GM21528 (cell line): ENCODE measurements around the gene CALM1.
"Not testable (repeated sequence)": the region's sequence is repeated elsewhere in the genome, so short reads cannot be mapped to it uniquely, and the experiment has no call there.

Experiments
- ATAC-seq: cut with Tn5 transposase; IDR thresholded peaks from one replicate; pipeline ENCODE4 v1.9.1; 2021; ENCODE audit warnings: mild to moderate bottlenecking, moderate library complexity; ENCODE audit not compliant: unreplicated experiment, low FRiP score

CALM1 gene

DNA sequence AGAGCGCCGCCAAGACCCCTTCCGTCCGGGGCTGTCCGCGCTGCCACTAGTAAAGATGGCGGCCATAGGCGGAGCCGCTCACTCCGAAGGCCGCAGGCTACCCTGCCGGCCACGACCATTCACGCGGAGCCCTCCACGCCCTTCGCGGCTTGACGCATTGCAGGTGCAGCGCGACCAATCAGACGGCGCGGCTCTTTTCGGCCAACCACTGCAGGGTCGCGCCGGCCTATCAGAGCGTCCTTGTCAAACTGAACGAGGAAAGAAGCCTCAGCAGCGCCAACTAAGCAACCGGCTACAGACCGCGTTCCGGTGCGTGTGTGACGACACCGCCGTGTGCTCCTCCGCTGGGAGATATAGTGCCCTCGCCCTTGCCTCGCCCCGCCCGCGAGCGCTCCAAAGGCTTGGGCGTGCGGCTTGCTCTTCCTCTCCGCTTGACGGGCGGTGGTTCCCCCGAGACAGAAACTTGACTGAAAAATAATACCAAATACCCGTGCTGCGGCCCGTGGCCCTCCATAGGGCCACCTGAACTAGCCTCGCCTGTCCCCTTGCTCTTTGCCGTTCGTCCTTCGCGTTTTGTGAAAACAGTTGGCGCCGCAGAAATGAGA is 13.6 kb upstream of the CALM1 start:
- ATAC-seq: peak; percentile 94

GRCh38 chr14:90383731-90384542 is 12.9 kb upstream of the CALM1 start:
- ATAC-seq: peak; percentile 11

- ATAC-seq: no peak
Observed at GRCh38 chr14:90384543-90384911, 12.3 kb upstream of the CALM1 start.

DNA sequence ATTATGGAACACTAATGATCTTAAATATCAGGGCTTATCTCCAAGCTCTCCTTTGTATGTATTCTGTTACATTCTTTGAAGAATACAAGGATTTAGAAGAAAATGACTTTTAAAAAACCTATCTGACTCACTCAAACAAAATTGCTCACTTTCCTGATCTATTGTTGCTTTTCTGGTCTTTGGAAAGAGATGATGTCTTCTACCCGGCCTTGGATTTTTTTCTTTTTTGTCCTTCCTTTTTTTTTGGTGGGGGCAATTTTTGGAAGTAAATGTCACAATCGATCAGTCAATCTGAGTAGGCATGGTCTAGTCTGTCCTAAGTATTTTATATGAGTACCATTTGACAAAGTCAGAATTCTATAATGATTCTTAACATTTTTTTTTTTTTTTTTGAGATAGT is 10.5 kb upstream of the CALM1 start:
- ATAC-seq: no peak

DNA sequence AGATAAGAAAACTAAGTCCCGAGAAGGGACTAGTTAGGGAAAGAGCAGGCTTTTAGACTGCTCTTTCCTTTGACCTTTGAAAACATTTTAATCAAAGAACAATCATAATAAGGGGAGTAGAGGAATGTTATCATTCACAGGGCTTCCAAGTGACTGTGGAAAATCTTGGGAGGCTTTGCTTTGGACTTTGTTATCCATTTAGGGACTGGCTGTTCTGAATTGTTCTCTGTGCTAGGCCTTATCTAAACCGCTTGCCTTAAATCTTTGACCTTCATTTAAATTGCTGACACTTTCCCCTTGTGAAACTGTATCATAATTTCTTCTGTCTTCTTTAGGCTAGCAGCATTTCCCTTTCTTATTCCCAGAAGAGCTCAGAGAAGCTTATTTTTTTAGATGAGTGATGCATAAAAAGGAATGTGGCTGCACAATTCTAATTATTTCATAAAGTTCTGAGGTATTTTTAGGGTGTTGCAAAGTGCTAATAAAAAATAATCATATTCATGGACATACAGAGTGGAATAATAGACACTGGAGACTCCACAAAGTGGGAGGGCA is 9.5 kb upstream of the CALM1 start:
- no peak for ATAC-seq

DNA sequence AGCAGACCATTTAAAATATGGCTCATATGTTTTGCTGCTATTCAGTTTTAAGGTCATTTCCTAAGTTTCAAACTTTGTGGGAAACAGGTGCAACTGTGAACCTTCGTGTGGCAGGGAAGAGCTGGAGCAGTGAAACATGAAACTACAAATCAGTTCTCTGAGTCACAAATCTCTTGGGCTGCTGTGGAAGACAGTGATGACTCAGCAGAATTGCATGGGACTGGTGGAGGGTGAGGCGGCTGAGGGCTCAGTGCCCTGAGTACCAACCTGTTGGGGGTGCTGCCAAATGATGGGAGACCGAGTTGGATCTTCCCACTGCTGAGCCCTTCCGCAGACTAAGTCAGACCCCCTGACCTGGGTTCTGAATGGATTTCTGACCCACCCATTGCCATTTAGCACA is 8.4 kb upstream of the CALM1 start:
- ATAC-seq: no peak

- ATAC-seq: no peak
Observed at GRCh38 chr14:90388982-90389381, 7.8 kb upstream of the CALM1 start.

DNA sequence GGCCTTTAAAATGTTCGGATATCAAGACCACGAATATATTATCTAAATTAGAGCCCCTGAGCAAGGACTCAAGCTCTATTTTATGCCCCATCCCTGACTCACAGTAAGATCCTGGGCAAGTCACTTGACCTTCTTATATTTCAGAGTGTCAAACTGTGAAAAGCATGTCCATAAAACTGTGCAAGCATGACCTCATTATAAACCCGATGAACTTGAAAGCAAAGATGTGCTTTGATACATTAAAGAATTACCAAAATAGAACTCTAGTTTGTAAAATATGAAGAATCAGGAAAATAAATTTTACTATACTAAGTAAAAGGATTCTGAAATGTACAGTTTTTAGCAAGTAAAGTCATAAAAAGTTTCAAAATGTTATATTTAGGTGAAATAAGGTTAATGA is 2.9 kb upstream of the CALM1 start:
- no peak for ATAC-seq

DNA sequence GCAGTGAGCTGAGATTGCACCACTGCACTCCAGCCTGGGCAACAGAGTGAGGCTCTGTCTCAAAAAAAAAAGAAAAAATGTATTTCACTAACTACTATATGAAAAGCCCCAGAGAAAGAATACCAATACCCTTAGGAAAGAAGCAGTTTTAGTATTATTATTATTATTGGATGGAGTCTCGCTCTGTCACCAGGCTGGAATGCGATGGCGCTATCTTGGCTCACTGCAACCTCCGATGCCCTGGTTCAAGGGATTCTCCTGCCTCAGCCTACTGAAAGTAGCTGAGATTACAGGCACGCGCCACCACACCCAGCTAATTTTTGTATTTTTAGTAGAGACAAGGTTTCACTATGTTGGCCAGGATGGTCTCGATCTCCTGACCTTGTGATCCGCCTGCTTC is 2.0 kb upstream of the CALM1 start:
- not testable (repeated sequence) for ATAC-seq

DNA sequence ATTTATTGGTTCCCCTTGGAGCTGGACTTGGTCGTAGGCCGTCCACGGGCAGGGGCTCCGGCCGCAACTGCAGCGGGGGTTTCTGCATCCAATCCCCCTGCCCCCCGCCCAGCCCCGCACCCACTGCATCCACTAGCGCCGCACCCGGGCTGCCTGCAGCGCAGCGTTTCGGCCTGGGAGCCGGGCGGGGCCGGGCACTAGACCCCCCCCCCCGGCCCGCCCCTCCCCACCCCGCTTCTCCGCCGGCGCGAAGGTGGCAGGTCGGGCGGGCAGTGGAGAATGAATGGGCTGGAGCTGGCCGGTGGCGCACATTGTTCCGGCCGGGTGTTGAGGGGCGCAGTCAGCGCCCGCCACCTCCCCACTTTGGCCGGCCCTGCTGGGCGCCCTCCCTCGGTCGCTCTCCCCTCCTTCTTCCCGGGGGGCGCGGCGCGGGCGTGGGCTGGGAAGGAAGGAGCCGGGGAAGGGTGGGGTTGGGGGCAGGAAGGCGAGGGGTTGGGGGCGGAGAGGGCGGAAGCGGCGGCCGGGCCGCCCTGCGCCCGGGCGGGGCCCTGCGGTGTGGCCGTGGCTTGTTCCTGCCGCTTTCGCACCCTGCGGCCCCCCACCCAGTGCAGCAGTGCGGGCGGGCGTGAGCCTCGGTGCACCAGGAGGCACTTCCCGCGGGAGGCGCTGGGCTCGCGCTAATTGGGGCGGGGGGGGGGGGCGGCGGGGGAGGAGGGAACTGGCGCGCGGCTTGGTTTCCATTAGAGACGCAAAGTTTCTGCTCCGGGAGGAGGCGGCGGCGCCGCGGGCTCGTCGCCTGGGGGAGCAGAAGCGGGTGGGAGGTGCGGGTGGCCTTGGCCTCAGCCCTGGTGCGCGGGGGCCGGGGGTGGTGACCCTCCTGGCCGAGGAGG is 841 bp downstream of the CALM1 start:
- peak; percentile 36 for ATAC-seq

GRCh38 chr14:90398315-90398839 is 1.5 kb downstream of the CALM1 start:
- ATAC-seq: peak; percentile 17

GRCh38 chr14:90398841-90399540 is 2.2 kb downstream of the CALM1 start:
- no peak for ATAC-seq

- peak; percentile 49 for ATAC-seq
Observed at GRCh38 chr14:90399541-90400444, 3.0 kb downstream of the CALM1 start.

GRCh38 chr14:90400904-90401561 is 4.2 kb downstream of the CALM1 start:
- no peak for ATAC-seq

GRCh38 chr14:90402016-90402415 is 5.2 kb downstream of the CALM1 start:
- ATAC-seq: no peak

DNA sequence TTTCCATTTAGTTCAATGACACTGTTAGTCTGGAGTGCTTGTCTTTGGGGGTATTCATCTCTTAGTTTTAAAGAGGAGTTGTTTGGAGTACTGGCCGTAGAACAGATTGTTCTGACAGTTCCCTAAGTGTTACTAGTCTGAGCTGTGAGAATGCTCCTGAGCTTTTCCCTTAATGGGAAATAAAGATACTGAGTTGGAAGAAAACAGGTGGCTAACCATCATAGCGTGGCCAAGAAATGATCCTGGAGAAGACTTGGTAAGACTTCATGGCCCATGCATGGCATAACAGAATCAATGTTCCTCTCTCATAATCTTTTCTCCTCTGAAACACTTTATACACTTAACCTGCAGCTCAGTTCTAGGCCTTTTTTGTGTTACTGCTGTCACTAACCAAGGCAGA is 6.2 kb downstream of the CALM1 start:
- ATAC-seq: no peak

DNA sequence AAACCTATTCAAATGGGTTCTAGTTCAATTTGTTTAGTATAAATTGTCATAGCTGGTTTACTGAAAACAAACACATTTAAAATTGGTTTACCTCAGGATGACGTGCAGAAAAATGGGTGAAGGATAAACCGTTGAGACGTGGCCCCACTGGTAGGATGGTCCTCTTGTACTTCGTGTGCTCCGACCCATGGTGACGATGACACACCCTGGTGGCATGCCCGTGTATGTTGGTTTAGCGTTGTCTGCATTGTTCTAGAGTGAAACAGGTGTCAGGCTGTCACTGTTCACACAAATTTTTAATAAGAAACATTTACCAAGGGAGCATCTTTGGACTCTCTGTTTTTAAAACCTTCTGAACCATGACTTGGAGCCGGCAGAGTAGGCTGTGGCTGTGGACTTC is 8.3 kb downstream of the CALM1 start:
- no peak for ATAC-seq

DNA sequence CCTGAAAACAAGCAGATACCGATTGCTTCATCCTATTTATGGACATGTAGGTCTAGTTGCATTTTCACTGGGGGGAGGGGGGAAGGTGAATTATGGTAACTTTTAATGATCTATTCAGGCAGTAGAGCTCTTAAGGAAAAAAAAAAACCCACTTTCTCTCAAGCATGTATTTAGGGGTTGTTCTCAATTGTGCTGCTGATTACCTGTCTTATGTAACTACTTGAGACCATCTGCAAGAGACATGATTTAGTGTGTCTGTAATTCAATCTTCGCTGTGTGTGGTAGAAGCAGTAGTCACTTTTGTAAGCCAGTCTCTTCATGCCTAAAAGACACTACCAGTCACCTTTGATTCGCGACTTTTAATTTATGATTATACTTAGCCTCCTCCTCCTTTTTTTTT is 8.9 kb downstream of the CALM1 start:
- ATAC-seq: no peak

DNA sequence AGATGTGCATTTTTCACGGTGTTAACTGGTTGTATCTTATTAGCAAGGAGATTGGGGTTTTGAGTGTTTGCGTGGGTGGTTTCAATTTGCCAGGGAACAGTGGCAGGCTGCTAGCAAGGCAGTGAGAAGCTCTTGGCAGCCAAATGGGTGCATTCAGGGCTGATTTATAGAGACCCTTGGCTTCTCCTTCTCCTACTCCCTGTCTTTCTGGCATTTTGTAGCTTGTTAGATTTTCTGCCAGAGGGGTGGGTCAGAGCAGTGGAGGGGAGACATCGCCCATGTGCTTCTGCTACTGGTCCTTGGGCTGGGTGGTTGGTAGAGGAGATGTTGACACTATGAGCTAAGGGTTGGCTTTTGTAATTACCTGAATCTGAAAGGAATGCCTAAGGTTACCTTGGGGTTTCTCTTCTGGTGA is 9.6 kb downstream of the CALM1 start:
- no peak for ATAC-seq
